Stimulated activated CD4-positive, alpha-beta T cell treated with anti-CD3 and anti-CD28 coated beads, Interleukin-4, amount 100 ng/mL, for 1 hour (primary cell): ENCODE data around the gene PRKG1.
"Not testable (repeated sequence)": the region's sequence is repeated elsewhere in the genome, so short reads cannot be mapped to it uniquely, and the experiment has no call there.

Source experiments
- DNase-seq: peaks from one replicate; pipeline ENCODE4 v3.0.0-alpha.2; 2020

Gene PRKG1

DNA sequence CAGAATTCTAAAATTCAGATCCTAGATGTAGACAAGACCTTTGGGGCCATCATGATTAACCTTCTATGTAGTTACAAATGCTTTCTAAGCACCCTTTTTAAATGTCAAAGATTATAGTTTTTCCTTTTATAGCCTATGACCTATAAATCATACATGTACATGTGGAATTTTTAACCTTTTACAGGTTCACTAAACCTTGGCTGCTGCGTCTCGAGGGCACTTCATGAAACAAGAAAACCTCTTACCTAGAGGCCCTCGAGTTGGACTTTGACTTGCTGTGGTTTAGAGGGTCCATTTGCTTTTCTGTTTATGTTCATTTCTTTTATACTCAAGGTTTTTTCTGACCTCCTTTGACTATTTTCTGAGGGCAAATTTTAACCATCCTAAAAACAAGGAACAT is 323.0 kb downstream of the PRKG1 start:
- no peak for DNase-seq

GRCh38 chr10:51397695-51398094 is 323.4 kb downstream of the PRKG1 start:
- DNase-seq: no peak

DNA sequence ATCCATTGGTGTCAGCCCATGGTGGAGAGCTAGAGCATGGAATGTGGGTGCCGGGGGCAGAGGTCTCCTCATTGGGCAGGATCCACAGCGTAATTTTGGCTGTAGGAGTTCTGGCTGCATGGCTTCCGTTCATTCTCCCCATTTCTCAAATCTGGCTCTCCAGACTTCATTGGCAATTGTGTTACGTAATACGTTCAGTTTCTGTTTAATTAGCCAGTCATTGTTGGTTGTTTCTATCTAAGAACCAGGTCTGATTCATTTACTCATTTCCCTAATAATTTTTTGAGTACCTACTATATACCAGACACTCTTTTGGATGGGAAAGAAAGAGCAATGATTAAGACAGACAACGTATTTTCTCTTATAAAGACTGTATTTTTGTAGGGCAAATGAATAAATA is 325.6 kb downstream of the PRKG1 start:
- DNase-seq: no peak

DNA sequence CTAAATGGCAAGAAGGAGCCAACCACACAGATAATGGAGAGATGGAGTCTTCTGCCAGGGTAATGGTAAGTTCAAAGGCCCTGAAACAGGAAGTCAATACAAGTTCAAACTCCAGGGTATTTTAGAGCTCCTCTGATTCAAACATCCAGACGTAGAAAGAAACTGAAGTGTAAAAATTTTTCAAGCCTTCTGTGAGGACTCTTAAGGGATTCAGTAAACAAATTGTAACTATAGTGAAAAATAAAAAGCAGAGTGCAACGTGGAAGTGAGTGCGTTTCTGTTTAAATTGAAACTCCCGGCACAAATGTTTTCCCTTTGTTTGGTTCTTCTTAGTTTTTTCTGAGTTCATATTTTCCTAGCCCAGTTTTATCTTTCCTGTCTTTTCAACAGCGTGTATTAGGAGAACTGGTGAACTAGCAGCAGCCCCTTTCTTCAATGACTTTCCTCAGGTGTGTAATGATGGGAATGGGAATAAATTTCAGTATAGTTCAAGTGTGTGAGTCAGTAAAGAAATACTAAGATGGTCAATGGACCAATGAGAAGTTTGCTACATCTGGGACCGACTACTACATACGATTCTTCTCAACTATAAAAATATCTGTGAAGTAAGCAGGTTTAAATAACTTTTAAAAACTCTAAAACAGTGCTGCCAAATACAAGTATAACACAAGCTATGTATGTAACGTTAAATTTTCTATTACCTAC is 326.3 kb downstream of the PRKG1 start:
- DNase-seq: no peak

DNA sequence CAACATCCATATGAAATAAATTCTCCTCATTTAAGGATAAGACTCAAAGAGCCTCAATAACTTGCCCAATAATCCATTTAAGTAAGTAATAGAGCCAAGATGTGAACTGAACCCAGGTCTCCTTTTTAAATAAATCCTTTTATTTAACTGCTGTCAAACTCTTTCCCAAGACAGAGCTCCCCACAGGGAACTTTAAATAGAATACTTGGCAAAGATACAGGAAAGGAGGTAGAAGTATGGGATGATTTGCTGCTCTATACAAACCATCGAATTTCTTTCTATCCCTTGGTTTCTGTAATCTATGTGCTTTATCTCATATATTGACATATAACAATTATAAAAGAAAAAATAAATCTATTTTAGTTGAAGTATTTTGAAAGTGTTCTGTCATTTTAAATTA is 329.2 kb downstream of the PRKG1 start:
- DNase-seq: no peak

DNA sequence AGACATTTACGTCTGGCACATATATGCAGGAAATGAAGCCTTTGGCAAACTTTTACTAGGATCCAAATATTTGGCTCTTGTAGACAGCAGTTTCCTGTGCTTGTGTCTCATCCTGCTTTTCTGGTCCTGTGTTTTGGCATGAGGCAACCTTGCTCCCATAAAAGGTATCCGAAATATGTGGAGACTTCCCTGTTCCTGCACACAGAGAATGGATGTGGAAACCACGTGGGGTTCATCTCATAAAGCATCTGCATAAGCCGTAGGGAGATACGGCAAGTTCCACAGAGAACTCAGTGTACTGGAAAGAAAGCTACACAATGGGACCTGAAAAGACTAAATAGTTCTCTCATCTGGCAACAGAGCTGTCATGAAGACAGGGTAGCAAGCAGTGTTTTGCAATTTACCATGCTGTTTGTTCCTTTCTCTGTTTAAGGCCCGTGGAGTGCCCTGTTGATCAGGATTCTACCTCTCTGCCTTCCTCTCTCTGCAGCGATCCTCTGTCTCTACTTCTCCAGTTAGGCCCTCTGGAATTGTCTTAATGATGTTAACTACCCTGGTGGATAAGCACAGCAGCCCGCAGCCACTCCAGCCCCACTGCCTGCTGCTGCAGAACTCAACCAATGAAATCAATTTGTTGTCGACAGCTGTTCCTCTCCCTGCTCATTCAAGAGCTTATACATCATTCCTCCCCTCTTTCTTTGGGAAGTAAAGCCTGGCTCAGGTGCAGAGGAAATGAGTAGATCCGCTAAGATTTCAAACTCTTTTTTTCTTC is 331.5 kb downstream of the PRKG1 start:
- no peak for DNase-seq

DNA sequence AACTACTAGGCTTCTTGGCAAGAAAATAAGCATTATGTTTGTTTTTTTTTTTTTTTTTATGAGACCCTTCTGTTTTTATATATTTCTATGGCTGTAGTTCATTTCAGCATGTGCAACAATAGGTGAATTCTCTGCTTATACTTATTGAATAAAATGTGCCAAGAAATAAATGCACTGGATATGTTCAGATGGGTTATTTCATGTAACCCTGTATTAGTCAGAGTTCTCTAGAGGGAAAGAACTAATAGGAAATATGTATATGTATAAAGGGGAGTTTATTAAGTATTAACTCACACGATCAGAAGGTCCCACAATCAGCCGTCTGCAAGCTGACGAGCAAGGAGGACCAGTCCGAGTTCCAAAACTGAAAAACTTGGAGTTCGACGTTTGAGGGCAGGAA is 332.3 kb downstream of the PRKG1 start:
- no peak for DNase-seq

- no peak for DNase-seq
Measured at GRCh38 chr10:51416494-51416893, 342.2 kb downstream of the PRKG1 start.

GRCh38 chr10:51419196-51420093 is 345.2 kb downstream of the PRKG1 start:
- no peak for DNase-seq

DNA sequence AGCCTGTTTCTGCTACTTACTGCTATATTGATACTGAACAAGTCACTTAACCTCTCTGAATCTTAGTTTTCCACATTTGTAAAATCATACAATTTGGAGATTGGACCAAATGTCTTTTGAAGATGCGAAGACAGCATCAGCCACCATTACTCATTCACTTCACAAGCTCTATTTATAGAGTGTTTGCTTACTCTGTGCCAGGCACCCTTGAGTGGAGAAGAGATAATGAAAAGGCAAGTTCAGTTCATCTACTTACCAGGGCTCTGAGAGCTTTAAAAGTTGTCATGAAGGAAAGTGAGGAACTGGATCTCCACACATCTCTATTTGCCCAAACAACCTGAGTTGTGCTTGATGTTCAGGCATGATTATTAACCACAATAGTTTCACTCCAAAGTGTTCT is 347.6 kb downstream of the PRKG1 start:
- no peak for DNase-seq

GRCh38 chr10:51422311-51423120 is 348.2 kb downstream of the PRKG1 start:
- DNase-seq: peak; percentile 4

- no peak for DNase-seq
Measured at GRCh38 chr10:51423121-51423452, 348.8 kb downstream of the PRKG1 start.

- DNase-seq: no peak
Measured at GRCh38 chr10:51425431-51425830, 351.1 kb downstream of the PRKG1 start.

- no peak for DNase-seq
Measured at GRCh38 chr10:51427758-51428157, 353.5 kb downstream of the PRKG1 start.

- no peak for DNase-seq
Measured at GRCh38 chr10:51430506-51430905, 356.2 kb downstream of the PRKG1 start.

- no peak for DNase-seq
Measured at GRCh38 chr10:51433949-51434475, 359.7 kb downstream of the PRKG1 start.

DNA sequence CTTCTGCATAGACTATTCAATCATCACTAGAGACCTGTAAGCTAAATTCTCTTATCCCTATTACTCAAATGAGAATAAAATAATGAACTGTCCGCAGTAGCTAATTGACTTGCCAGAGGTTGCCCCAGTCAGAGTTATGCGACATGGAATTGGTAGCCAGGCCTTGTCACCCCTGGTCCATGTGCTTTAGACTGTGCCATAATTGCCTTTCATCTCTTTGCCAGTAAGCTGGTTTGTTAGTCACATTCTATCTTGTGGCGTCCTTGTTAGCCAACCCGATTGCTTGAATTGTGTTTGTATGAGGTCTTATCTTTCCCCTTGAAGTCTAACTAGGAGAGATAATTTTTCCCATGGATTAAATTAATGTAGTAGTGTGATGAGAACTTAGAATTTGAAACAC is 362.5 kb downstream of the PRKG1 start:
- DNase-seq: no peak

GRCh38 chr10:51439645-51440044 is 365.4 kb downstream of the PRKG1 start:
- no peak for DNase-seq

DNA sequence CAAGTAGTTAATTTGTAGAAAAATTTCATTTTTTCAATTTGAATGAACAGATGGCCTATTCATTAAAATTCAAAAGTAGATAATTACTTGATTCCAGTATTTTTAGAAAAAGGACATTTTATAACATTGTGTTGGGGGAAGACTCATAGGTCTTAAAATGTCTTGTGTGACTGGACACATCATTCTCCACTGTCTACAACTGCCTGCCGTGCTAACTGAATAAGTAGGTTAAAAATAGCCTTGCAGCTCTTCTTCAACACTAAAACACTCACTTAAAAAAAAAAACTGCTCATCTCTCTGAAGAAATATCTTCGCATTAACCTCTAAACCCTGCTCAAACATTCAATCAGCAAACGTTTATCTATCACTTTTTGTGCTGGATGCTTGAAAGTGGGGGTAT is 371.3 kb downstream of the PRKG1 start:
- no peak for DNase-seq

DNA sequence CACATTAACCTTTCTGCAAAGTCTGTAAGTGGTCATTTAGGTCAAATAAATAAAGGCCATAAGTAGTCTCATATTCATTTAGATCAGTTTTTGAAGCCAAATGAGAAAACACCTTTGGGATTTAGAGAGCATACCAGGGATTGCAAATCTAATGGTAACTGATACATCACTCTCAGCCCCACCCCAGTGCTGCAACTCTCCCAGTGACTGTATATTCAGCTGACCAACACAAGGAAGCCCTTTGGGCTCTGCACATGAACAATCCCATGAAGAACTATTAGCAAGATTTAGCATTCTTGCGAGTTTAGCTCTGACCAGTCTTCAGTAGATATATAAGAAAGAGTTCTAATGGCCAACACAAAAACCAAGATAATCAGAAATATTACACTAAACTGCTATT is 372.8 kb downstream of the PRKG1 start:
- no peak for DNase-seq

GRCh38 chr10:51455762-51456161 is 381.5 kb downstream of the PRKG1 start:
- DNase-seq: not testable (repeated sequence)

GRCh38 chr10:51459476-51459875 is 385.2 kb downstream of the PRKG1 start:
- DNase-seq: no peak
